ENCODE measurements around the gene RAB9A.

DNA sequence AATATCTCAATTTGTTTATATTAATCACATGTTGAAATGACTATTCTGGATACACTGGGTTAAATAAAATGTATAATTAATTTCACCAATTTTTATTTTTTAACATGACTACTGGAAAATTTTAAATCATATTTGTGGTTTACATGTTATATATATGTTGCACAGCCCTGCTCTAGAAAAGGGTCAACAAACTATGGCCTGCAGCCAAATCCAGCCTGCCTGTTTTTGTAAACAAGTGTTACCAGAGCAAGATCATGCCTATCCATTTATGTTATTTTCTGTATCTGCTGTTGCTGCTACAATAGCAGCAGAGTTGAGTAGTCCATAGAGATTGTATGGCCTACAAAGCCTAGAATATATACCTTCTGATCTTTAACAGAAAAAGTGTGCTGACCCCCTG, 34.8 kb upstream of the RAB9A start:
- TF ChIP-seq, protein P1, sequence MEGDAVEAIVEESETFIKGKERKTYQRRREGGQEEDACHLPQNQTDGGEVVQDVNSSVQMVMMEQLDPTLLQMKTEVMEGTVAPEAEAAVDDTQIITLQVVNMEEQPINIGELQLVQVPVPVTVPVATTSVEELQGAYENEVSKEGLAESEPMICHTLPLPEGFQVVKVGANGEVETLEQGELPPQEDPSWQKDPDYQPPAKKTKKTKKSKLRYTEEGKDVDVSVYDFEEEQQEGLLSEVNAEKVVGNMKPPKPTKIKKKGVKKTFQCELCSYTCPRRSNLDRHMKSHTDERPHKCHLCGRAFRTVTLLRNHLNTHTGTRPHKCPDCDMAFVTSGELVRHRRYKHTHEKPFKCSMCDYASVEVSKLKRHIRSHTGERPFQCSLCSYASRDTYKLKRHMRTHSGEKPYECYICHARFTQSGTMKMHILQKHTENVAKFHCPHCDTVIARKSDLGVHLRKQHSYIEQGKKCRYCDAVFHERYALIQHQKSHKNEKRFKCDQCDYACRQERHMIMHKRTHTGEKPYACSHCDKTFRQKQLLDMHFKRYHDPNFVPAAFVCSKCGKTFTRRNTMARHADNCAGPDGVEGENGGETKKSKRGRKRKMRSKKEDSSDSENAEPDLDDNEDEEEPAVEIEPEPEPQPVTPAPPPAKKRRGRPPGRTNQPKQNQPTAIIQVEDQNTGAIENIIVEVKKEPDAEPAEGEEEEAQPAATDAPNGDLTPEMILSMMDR (conservative IDR thresholded peaks at IDR 0.05; ENCODE audit: low read length): no peak
- no peak for TF ChIP-seq EZH2phosphoT487 (IDR thresholded peaks at IDR 0.05; ENCODE audit: borderline replicate concordance)

Measured in Loucy (cell line).